GM12873 (cell line): Measurements from ENCODE around the gene URB1.

ENCODE experiments used
- CTCF ChIP-seq: IDR thresholded peaks from 2 replicates; pipeline ENCODE4 v1.5.1; 2012; ENCODE audit warnings: low read depth, mild to moderate bottlenecking, moderate library complexity, low read length, control low read depth; ENCODE audit not compliant: insufficient read depth; ENCODE audit errors: missing control alignments

URB1 gene

GRCh38 chr21:32410291-32410690, 17.5 kb upstream of the URB1 start:
- TF ChIP-seq CTCF = no peak

GRCh38 chr21:32406405-32406804, 13.6 kb upstream of the URB1 start:
- no peak for TF ChIP-seq CTCF

GRCh38 chr21:32403201-32403777, 10.5 kb upstream of the URB1 start:
- TF ChIP-seq CTCF = peak; percentile 66

- TF ChIP-seq CTCF = no peak
These were observed 827 bp upstream of the URB1 start for GRCh38 chr21:32393677-32394001.

GRCh38 chr21:32392299-32392879, 423 bp downstream of the URB1 start:
- no peak for TF ChIP-seq CTCF

GRCh38 chr21:32391755-32392154, 1.1 kb downstream of the URB1 start:
- TF ChIP-seq CTCF = no peak

GRCh38 chr21:32389337-32390015, 3.3 kb downstream of the URB1 start:
- no peak for TF ChIP-seq CTCF
